Activated CD8-positive, alpha-beta memory T cell treated with anti-CD3 and anti-CD28 coated beads, Interleukin-2, amount 50 U/mL, for 1 hour (primary cell): ENCODE data around the gene GFRA1.

Experiments
- DNase-seq: peaks from one replicate; pipeline ENCODE4 v3.0.0-alpha.2; 2020; ENCODE audit errors: extremely low read depth

GFRA1 gene

DNA sequence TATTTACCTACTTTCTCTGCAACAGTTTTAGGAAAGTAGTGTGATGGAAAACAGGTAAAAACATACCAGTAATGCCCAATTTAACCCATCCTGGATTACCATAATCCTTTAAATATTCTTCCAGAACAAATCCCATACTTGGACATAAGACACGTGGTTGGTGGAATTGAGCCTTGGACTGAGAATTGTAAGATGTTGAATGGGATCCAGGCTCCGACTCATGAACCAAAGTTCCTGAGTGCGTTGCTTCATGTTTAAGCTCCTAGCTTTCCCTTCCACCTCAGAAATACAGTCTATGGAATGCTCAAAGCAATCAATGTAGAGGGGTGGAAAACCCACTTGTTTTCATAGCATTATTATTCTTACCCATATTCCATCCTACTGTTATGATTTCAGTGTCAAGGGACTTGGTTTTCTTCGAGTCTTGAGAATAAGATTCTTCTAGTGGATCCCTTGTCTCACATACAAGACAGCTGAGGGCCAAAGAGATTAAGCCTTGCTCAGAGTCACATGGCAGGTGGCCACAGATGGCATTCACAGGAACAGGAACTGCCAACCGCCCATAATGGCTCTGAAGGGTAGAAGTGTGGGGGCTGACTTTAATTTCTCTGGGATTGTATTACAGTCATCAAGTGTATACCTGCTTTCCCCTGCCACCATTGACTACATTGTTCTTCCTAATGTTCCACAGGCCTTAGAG is 171.2 kb downstream of the GFRA1 start:
- DNase-seq = no peak

DNA sequence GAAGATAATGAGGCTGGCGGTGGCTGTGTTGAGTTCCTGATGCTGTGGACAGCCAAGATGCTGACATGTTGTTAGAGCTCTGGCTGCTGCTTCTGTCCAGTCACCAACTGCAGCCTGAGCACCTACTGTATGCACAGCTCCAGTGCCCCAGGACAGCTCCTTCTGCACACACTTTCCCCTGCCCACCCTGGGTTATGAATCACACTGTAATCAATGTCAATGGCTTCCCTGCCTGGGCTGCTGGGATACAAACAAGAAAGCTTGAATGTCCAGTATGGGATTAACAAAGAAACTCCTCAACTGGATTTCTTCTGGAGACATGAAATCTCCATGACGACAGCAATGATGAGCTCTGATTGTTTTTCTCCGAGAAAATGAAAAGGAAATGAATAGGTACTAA is 172.0 kb downstream of the GFRA1 start:
- DNase-seq = no peak

DNA sequence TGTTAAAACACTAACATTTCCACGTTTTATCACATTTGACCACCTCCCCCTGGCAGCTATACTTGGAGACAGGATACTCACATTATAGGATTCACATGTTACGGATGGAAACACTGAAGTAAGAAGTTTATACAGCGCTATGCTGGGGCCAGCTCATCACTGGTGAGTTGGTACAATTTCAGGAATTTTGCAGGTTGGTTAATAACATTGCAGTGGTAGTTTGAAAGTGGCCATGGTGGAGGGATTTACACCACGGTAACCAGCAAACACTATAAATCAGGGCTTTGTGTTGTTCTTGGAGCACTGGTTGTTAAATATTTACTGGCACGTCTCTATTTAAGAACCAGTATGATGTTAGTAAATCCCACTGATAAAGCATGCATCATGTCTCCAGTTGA is 174.0 kb downstream of the GFRA1 start:
- no peak for DNase-seq

DNA sequence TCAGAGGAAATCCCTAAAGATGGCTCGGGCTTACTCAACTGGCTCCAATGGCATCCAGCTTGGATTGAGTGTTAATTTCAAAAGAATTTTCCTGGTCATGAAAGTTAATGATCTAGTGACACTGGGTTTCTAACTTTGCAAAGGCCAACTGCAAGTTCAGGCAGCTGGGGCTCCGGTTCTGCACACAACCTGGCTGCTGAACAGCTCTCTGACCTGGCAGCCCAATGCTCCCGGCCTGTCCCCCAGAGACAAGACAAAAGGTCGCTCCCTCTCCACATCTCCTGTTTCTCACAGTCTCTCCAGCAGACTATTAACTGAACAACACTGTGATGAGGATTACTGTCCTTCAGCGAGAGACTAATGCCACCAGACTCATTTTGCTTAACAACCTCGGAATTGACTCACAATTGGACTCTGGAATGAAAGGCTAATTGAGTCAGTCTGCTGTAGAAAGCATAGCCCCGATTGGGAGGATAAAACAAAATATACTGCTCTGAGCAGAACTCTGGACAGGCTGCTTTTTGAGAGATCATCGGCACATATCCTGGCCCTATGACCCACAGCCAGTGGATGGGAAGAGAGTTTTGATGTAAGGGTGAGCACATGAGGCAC is 174.5 kb downstream of the GFRA1 start:
- DNase-seq = no peak

DNA sequence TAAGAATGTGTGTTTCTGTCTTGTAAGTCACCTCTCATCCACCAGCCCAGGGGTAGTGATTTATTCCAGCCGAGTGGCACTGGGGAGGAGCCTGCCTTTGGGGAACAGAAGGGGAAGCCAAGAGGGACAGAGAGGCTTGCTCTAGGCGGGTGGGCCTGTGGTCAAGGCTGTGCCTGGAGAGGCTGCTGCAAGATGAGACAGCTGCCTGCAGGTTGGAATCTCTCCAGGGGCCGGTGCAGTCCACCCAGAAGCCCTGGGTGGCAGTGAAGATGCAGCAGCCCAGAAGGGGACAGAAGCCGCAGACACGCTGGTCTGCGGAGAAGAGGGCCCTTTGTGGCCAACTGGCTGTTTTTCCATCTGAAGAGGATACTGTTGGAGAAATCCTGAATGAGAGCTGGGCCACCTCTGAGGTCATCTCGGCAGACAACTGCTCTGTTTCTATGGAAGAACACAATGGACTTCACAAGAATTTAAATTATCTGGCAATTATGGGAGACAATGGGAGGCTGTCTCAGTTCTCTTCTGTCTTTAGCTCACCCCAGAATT is 175.7 kb downstream of the GFRA1 start:
- DNase-seq = no peak

DNA sequence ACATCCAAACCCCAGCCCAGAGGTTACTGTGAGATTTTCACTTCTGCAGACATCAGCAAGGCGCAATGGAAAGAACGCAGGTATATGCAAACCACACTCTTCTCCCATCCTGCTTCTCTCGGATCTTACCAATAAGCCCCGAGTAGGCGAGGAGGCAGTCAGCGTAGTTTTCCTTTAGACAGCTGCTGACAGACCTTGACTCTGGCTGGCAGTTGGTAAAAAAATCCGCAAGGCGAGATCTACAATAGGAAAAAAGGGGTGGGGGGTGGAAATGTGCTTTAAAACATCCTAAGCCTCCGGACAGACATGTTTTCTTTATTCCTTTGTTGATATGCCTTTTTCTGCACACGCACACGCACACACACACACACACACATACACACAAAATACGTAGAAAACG is 176.5 kb downstream of the GFRA1 start:
- no peak for DNase-seq

DNA sequence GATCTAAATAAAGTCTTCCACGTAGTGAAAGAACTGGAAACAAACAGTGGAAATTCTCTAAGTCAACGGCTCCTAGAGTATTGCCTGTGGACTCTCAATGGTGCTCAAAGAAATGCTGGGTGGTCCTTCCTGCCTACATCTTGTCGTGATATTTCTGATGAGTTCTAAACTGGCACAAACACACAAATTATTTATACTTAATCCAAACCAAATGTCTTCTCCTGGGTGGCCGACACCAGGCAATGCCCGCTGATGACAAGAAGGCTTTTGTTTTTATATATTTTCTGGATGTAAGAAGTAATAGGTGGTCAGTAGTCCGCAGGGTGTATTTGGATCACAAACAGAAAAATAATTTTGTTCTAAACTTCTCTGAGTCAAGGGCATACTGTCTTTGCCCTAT is 178.7 kb downstream of the GFRA1 start:
- no peak for DNase-seq

DNA sequence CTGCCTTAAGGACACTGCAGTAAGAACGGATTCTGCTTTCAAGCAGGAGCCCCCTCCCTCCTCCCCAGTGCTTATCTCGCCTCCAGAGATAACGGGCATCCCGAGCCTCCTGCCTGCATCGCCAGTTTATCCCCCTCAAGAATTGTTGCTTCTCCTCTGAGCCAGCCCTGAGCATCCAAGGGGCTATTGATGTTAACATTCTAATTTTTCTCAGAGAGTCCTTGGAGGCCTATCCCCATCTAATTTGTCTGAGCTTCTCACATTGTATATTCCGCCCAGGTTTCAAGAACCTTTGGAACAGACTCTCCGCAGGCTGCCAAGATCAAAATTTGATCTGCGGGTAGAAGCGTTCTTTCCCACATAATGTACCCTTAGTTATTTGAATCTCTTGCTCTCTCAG is 180.0 kb downstream of the GFRA1 start:
- no peak for DNase-seq

DNA sequence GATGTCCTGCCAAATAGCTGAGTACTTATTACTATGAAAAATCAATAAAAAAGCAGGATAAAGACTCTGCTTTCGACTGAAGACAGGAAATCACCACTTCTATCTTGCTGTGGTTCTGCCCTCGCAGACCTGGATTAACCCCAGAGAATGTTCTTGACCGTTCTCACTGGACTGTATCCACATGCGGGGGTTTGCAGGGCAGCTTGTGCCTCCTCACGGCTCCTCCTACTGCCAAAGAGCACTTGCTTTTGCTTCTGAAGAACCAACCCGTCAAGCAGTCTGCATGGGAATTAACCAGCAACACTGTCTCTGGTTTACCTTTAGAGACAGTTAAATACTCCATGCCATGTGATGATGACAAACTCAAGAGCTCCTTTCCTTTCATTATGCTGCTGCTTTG is 184.0 kb downstream of the GFRA1 start:
- DNase-seq = no peak

DNA sequence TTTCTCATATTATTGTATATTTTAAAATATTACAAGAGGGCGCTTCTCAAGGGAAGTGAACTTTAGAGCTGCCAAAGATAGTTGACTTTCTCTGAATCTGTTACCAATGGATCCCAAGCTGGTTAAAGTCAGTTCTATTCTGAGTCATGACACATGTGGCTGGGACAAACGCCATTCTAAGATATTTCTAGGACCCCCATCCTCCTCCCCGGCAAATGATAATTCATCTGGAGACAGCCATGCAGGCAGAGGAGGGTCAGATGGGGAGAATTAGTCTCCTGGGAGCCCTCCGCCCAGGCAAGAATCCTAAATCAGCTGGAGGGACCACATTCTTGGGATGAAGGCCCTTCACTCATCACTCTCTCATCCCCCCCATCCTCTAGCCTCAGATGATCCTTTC is 187.7 kb downstream of the GFRA1 start:
- DNase-seq = no peak

DNA sequence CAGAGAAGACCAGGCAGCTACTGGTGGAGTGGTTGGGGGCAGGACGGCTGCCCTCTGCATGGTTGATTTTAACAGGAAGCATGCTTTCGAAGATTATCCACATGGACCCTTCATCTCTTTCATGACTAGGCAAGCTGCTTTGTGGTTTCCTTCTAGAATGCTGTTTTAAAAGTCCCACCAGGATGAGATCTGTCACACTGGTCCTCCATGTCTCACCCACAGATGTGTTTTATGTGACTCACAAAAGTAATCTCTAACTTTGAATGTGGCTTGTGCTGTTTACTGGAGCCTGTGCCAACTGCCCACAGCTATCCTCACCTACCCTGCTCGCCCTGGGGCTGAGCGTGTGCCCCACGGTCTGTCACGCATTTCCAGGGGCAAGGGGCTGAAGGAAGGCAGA is 188.8 kb downstream of the GFRA1 start:
- DNase-seq = no peak

DNA sequence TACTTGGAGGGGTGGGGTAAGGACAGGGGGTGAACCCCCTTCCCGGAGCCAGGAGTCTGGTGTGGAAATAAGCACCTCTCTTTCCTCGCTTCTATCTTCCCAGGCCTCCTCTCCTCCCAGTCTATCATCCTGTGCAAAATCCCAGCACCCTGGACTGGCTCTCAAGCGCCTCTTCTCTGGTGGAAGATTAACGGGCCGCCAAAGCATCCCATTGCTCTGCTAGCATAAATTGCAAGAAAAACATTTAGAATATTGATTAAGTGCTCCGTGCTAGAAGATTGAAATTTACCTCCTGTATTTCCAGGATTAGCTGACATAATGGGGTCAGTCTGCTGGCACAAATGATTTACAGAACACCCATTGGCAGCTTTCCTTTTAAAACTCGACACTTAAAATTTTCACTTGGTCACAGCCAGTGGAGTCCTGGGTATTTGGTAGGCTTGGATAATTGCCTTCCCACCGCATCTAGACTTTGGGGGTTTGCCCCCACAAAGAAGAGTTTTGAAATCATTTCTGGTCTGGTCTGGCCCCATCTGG is 189.7 kb downstream of the GFRA1 start:
- DNase-seq = no peak

DNA sequence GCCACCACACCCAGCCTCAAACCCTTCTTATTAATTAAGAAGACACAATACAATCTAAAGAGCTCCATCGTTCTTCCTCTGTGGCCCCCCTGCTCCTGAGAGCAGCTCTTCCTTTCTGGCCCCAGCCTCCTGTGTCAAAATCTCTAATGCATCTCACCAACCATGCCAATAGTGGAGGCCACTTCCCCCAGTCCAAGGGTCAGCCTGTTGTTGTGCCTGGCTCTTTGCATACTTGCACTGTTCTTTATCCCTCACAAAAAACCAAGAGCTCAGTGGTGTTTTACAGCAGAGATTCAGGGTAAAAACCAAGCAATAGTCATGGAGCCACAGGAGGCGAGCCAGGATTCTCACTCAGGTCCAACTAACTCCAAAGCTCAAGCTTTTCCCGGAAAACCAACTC is 190.2 kb downstream of the GFRA1 start:
- DNase-seq = no peak

DNA sequence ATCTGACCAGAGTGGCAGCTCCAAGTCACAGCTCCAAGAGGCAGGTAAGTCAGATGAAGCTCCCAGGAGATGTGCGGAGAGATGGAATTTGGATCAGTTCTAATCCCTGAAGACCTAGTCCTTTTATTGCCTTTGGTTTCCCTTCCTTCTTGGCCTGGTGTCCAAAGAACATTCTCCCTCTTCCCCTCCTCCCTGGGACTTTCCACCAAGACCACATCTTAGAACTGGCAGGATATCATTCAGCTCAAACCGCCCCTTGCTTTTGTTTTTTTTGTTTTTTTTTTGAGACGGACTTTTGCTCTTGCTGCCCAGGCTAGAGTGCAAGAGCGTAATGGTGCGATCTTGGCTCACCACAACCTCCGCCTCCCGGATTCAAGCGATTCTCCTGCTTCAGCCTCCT is 190.8 kb downstream of the GFRA1 start:
- DNase-seq = no peak

DNA sequence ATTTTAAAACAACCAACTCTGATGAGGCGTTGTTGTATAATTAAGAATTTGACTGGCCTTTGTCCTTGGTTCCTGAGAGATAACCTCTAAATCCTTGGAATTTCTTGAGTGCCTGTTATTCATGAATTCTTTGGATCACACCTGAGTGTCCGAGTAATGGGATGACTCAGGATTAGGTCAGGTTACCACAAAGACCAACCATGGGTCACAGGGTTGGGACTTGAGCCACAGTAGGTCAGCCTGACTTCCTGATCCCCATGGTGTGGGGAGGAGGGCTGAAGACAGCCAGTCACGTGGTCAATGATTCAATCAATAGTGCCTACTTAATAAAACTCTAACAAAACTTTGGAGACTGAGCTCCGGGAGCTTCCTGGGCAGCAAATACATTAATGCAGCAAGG is 192.5 kb downstream of the GFRA1 start:
- DNase-seq = no peak

DNA sequence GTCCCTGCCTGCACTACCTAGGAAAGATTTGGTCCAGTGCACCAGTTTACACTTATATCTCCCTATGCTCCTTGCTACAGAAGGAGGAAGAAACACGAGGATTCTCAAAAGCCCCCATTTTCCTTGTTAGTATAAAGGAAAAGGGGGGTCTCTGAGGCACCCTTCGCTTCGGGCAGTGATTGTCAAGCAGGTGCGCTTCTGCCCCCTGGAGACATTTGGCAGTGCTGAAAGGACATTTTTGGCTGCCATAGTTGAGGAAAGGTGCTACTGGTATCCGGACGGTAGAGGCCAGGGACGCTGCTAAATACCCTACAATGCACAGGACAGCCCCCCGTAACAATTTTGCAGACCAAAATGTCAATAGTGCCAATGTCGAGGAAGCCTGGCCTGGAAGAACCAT is 193.7 kb downstream of the GFRA1 start:
- no peak for DNase-seq

DNA sequence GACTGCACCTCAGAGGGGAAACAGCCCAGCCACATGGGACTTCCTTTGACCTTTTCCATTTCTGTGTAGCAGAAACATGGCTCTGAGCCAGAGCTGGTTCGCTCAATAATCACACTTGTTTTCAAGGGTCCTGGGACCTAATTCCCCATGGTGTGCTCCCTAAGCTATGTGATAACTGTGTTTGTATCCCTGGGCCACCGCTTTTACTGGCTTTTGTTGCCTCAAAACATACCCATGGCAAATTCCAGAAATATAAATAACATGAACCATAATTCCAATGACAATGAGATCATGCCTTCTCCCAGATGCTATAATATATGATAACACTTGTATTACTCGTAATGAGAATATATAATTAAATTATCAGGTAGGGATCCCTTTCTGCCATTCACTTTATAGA is 196.4 kb downstream of the GFRA1 start:
- no peak for DNase-seq

DNA sequence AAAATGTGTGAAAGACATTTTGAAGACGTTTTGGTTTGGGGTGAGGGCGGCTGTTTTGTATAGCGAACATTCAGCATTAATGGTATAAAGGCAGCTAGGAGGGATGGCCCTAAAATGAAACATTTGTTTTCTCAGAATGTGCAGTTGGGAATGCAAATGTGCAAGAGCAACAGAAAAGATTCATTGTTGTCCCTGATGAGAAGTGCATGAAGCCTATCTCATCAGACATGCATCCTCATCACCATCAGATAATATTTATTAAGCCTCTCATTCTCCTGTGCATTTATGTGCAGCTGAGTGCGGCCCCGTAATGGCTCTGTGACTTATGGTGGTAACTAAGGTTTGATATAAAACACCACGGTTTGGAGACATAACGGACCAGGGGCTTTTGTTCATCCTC is 199.5 kb downstream of the GFRA1 start:
- DNase-seq = no peak

DNA sequence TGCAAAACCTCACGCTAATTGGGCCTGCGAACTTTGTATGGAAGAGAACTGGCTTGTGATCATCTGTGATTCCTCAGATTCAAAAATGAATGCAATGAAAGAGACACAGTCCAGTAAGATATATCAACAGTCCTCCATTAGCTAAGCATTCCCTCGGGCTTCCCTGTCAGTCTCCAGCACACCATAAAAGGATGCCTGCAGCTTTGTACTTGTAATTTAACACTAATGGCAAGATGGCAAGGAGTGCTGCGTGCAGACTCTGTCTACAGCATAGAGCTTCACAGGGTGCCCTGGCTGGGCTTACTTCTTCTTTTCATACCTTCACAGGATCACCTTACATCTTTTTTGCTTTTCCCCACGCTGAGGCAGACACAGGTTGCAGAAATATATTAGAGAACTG is 200.0 kb downstream of the GFRA1 start:
- DNase-seq = no peak

DNA sequence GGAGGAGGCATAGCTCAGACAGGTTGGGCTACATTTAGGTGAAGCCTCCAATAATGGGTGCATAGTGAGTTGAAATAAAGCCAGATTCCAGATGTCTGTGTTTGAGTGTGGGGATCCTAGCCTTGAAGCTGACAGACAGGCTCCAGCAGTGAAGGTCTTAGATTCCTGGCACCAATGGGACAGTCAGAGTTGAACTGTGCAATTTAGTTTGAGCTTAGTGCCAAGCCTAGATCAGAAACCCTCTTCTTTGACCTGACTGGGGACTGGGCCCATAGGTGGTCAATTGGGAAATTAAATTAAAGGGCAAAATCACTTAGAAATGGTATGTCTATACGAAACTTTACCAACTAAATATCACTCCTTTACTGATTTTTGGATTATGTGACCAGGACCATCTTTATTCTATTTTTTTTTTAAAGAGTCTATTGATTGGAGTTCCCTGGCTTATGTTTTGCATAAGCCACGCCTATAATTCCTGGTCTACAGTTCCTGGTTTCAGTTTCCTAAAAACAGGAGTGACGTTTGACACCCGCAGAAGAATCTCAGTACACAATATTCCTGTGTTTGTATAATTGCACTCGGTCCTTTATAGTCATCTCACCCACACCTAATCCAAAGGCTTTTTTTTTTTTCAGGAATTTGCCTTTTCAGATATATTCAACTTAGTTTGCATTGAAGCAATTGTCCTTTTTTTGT is 201.4 kb downstream of the GFRA1 start:
- no peak for DNase-seq

DNA sequence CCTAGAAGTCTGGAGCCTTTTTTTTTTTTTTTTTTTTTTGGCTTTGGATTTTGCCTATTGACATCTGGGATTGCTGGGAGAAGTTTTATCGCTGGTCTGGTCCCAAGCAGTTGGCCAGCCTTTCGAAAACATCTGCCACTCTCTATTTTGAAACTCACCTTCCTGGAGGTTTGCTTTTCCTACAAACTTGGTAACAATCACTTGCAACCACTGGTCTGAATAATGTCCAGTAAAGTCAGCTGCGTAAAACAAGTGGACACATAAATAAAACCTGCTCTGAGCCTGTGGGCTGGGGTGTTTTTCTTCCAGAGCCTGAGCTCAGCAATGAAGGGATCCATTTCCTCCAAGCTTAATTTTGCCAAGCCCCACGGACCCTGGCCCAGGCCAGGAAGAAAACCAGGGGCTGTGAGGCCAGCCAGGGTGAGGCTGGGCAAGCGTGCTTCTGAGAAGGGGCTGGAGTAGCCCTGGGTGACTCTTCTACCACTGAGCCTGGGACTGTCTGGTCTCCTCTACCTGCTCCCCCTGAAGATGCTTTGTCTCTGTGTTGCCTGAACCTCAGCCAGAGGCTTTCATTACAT is 202.2 kb downstream of the GFRA1 start:
- no peak for DNase-seq

DNA sequence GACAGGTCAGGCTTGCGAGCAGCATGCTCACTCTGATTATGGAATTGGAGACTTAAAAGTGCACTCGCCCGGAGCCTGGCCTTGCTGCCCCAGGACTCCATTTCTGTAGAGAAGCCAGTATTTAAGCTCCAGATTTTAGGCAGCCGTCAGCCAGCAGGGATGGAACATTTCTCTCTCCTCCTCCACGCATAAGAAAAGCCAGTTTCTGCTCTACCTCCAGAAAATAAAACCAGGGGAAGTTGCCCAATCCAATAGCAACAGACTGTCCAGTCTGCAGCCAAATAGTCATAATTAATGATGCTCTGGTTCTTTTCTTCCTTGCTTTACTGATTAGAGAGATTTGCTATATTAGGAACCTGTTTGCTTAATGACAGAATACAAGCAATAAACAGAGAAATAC is 203.2 kb downstream of the GFRA1 start:
- no peak for DNase-seq

DNA sequence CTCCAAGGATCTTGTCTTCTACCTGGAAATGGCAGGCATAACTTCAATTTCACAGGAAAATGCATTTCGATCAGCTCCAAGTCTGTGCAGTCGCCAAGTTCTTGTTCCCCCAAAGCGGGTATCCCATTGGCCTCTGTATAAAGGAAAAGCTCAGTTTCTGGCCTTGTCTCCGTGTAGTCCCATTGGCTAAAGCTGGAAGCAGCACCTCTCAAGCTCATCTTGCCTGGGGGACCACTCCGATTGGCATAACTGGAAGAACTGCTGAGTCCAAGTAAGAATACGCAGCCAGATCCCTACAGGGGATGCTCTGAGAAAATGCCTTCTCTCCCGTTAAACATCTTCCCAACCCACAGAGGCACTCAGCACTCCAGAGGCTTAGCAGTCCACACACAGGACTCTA is 205.2 kb downstream of the GFRA1 start:
- no peak for DNase-seq
